ENCODE measurements around the gene CALB2.

DNA sequence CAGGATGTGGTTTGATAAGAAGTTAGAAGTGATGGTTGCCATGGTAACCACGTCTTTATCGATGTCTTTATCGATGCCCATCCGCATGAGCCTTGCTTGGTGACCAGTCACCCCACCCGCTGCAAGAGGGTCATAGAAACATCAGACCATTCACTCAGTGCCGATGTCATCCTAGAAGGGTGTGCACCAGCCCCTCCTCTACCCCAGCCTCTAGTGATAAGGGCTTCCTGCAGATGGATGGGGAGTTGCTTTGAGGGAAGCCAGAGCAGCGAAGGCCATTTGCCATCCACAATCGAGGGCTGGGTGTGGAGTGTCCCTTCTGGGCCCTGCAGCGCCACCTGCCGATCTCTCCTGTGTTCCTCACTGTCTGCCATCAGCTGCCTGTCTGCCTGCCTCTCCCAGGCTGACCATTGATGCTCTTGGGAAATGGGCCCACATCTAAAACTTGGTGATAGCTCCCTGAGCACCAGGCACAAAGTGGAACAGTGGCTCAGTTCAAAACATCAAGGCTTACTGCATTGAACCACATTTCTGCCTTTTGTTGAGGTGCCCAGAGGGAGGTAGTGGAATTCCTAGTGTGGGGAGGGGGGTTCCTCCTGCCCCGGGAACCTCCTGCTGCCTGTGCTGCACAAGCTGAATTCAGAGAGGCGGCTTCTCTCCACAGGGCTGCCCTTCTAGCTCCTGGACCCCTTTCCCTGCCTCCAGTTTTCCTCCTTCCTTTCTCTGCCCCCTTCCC is 8.9 kb downstream of the CALB2 start:
- TF ChIP-seq POLR2A (IDR thresholded peaks at IDR 0.05; ENCODE audit: low read depth, low read length) (no peak), POLR2AphosphoS5 (IDR thresholded peaks at IDR 0.05; ENCODE audit: low read depth, low read length) (no peak)

All from GM12892 (cell line).